Activated CD4-positive, alpha-beta T cell treated with anti-CD3 and anti-CD28 coated beads for 48 hours (primary cell): ENCODE results near the gene SOCS4.

Experiments
- DNase-seq: peaks from one replicate; pipeline ENCODE4 v3.0.0-alpha.2; 2020

SOCS4 gene

GRCh38 chr14:55092341-55092740, 65.3 kb downstream of the SOCS4 start:
- no peak for DNase-seq

GRCh38 chr14:55094292-55095157, 67.5 kb downstream of the SOCS4 start:
- no peak for DNase-seq

GRCh38 chr14:55097881-55098560, 71.0 kb downstream of the SOCS4 start:
- DNase-seq, result peak; percentile 72

- DNase-seq, result no peak
Observed at GRCh38 chr14:55098561-55098898, 71.5 kb downstream of the SOCS4 start.
